Loucy (cell line): ENCODE measurements around the gene NQO2.

Source experiments
- EZH2phosphoT487 ChIP-seq: fragments of 200-600 bp; IDR thresholded peaks from 2 replicates; pipeline ENCODE4 v1.6.1; 2018; ENCODE audit warnings: antibody characterized with exemption, mild to moderate bottlenecking, moderate library complexity, borderline replicate concordance
- TF ChIP-seq, protein P1 (sequence below): fragments of 200-600 bp; sonication (generic); conservative IDR thresholded peaks from 2 replicates; pipeline ENCODE4 v1.5.1; 2014; ENCODE audit warnings: mild to moderate bottlenecking, antibody characterized with exemption, low read length

GRCh38 chr6:3037638-3038365 lies 38.1 kb downstream of the NQO2 start:
- TF ChIP-seq, protein P1, sequence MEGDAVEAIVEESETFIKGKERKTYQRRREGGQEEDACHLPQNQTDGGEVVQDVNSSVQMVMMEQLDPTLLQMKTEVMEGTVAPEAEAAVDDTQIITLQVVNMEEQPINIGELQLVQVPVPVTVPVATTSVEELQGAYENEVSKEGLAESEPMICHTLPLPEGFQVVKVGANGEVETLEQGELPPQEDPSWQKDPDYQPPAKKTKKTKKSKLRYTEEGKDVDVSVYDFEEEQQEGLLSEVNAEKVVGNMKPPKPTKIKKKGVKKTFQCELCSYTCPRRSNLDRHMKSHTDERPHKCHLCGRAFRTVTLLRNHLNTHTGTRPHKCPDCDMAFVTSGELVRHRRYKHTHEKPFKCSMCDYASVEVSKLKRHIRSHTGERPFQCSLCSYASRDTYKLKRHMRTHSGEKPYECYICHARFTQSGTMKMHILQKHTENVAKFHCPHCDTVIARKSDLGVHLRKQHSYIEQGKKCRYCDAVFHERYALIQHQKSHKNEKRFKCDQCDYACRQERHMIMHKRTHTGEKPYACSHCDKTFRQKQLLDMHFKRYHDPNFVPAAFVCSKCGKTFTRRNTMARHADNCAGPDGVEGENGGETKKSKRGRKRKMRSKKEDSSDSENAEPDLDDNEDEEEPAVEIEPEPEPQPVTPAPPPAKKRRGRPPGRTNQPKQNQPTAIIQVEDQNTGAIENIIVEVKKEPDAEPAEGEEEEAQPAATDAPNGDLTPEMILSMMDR, result no peak
- TF ChIP-seq EZH2phosphoT487, result no peak
